Smooth muscle cell of the brain vasculature (primary cell): ENCODE measurements around the gene AQP7.
"Not testable (repeated sequence)": the region's sequence is repeated elsewhere in the genome, so short reads cannot be mapped to it uniquely, and the experiment has no call there.

Experiments
- DNase-seq: peaks from one replicate; pipeline ENCODE4 v3.0.0-alpha.2; 2012; ENCODE audit warnings: low read depth, low spot score

The AQP7 gene

DNA sequence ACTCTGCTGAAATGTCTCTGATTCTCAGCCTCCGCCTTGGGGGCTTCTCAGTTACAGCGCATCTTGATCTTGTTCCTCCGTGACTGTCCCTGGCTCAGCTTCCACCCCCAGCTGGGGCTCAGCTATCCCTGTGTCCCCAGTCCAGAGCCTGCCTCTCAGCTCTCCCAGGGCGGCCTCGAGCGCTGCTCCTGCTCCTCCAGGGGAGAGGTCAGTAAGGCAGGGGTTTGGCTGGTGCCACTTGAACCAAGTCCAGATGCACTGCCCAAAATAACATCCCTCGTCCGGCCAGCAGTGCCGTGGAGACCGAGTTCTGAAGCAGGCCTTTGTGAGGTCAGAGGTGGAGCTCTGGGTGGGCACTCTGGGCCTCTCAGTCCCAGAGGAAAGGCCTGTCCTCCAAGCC is at the start of gene AQP7:
TSS of gene AQP7 (minus strand) at position 198 of the 400 bp plus-strand sequence. CDS start 1,306 bp downstream, outside the sequence.
- DNase-seq = not testable (repeated sequence)

- DNase-seq = no peak
Measured at GRCh38 chr9:33450621-33451146, 48.3 kb upstream of the AQP7 start.

- DNase-seq = no peak
Measured at GRCh38 chr9:33449715-33450114, 47.3 kb upstream of the AQP7 start.

DNA sequence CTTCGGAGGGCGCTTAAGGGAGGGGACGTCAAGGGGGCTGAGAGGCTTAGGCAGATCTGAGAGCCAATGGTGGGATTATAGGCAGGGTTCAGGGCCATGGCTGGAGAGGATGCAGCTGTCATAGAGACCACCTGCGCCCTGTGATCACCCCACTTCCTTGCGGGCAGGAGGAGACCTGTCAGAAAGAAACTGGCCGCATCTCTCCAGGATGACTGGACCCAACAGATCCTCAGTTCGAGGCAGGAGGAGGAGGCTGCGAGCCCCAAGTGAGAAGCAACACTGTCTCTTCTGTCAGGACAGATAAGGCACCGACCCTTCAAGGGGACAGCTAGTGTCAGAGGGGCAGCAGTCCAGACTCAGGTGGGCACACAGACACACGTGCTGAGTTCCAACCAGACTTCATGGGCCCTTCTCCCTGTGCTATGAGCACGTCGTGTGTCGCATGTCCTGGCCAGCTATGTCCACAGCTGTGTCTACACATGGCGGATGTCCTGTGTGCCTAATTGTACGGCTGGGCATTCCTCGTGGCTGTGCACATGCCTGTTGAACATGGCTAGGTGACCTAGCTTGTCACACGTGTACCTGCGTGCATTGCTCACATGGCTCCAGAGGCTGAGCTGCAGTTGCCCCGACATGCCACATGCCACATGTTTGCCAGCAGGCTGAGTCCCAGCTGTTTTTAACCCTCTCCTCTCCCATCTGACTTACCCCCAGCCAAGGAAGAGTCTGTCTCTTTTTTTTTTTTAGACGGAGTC is 45.6 kb upstream of the AQP7 start:
- no peak for DNase-seq

GRCh38 chr9:33446946-33447798 is 44.8 kb upstream of the AQP7 start, which contains the start of gene AQP3:
Gene AQP3 (minus strand): TSS chr9:33447593. CDS start chr9:33447530, 63 bp downstream.
- peak; percentile 13 for DNase-seq

DNA sequence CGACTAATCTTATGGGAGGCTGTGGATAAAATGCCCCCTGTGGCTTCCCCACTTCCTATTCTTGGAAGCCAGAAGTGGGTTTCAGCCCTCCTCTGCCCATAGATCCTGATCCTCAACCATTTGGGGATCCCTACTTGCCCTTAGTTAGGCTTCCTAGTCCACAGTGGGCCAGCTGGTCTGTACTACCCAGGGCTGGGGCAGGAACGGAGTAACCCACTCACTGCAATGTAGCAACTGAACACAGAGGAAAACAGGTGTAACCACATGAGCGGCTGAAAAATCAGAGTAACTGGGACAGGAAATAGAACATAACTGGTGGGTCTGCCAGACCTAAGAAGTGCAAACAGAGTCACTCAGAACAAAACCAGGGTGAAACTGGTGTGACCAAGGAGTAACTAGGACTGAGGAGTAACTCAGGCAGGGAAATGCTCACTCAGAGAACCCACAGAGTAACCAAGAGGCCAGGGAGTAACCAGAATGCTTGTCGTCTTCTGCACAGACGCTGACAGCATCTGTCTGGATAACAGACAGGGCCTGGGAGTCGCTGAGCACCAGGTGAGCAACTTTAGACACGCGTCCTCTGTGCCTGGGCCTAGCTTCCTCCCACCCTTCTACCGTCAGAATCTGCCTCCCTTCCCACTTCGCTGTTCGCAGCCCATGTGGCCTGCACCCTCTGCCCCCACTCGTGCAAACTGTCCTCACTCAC is 44.0 kb upstream of the AQP7 start:
- DNase-seq = no peak

DNA sequence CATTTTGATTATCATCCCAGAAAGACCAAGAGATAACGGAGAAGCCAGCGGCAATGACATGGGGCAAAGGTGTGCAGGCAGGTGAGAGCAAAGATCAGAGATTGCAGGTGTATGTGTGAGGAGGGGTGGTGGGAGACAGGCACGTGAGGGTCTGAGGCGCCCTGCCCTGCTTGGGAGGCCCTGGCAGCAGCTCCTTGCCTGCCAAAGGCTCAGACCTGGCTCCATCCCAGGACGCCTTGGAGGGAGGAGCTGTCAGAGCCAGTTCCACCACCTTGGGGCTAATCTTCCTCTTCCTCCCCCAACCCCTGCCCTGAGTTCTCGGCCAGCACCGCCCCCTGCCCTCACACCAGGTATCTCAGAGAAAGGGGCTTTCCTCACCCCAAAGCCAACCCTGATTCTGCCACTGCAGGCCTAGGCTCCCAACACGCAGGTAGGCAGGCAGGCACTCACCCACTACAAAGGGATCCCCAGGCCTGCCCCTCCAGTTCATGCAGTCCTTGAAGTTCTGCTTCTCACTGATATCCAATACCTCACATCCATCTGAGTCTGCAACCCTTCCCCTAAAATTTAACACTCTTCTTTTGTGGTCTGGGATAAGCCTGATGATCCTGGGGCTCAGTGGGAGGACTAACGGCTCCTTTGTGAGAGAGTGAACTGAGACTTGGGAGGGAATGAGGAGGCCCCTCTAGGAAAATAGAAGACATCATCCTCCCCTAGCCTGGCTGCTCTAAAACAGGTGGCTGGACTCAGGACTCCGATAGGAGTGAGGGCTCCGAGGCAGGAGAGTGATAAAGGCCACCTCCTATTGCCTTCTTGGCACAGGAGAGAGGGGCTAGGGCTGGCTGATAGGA is 43.2 kb upstream of the AQP7 start:
- DNase-seq = no peak

- DNase-seq = no peak
Measured at GRCh38 chr9:33443464-33444154, 41.2 kb upstream of the AQP7 start.

GRCh38 chr9:33443047-33443446 is 40.7 kb upstream of the AQP7 start:
- DNase-seq = no peak

GRCh38 chr9:33442125-33442524 is 39.8 kb upstream of the AQP7 start:
- DNase-seq = no peak

- no peak for DNase-seq
Measured at GRCh38 chr9:33440609-33441008, 38.2 kb upstream of the AQP7 start.

GRCh38 chr9:33440204-33440603 is 37.8 kb upstream of the AQP7 start:
- DNase-seq = no peak

DNA sequence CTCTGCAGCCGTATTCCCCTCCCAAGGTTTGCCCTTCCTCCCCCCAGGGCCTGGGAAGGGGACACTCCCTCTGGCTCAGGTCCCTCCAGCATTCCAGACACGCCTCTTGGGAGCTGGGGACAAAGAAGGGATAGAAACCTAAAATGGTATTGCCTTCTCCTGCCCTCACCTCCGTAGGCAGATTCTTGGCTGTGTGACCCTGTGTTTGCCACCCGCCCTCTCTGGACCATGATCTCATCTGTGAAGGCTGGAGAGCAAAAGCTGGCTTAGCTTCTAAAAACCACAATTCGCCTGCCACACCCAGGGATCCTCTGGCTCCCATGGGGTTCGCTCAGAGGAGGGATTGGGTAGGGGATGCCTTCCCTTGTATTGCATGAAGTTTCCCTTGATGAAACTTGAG is 37.4 kb upstream of the AQP7 start:
- DNase-seq = no peak

GRCh38 chr9:33438926-33439680 is 36.7 kb upstream of the AQP7 start:
- DNase-seq = no peak

DNA sequence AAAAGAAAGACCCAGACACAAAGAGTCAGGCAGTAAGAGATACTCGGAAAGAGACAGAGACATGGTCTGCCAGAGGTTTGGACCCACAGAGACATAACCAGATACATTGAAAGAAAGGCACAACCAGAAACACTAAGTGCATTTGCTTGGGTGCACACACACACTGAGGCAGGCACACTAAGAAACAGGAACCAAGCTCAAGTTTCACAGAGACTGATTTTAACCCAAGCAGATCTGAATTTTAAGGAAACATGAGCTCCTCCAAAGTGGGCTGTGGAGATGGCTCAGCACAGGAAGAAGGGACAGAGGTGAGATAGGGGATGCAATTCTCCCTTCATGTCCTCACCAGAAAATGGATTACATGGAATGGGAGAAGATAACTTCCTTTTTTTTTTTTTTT is 35.5 kb upstream of the AQP7 start:
- no peak for DNase-seq

DNA sequence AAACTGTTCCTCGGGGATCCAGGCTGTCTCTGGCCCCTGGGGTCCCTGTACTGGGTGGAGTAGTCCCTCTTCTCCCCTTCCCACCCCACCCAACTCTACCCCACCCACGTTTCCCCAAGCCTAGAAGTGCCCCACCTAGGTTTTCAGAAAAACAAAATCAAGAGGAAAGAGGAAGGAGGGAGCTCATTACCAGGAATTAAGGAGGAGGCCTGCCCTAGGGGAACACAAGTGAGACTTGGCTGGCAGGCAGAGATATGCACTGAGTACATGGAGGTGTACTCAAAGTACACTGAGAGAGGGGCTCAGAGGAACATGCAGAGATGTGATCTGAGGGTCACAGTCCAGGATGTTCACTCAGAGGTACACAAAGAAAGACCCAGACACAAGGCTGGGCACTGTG is 34.8 kb upstream of the AQP7 start:
- DNase-seq = no peak

DNA sequence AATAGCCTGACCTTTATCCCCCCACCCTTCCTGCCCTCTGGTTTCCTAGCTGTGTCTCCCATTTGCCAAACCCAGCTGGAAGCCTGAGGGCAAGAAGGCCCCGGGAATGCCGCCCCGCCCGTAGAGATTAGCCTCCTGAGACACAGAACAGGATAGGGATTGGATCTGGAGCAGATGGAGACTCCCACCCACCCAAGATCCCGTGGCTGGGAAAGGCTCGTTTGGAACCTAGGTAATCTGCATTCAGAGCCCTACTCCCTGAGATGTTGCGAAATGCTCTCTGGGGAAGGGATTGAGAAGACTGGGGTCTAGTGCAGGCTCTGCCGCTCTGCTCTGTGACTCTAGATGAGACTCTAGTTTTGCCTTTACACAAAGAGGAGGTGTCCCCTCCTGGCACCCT is 34.1 kb upstream of the AQP7 start:
- no peak for DNase-seq

DNA sequence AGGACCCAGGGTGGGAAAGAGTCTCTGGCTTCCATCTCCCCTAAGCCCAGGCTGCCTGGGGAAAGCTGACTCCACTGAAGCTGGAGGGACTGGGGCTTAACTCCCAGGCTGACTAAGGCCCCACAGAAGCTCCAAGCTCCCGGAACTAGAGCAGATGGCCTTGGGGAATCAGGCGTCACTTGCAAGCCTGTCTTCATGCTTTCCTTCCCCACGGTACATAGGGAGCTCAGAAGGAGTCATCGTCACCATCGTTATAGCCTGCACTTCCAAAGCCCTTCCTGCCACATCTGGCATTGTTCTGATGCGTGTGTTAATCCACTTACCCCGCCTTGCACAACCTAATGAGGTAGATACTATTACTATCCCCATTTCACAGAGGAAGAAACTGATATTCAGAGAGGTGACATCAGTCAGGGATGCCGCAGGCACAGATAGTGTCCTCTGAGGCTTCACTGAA is 33.5 kb upstream of the AQP7 start:
- DNase-seq = no peak

GRCh38 chr9:33434317-33435105 is 32.1 kb upstream of the AQP7 start:
- DNase-seq = no peak
